GM23338 (cell line): Measurements from ENCODE around the gene SETBP1. TPM values are rescaled to one million over a fixed set of nuclear protein-coding genes. Genes with fewer than 3 reads are reported as not detected.

ENCODE experiments used
- ATAC-seq: fragments of 200-7000 bp; cut with Tn5 transposase; 3 replicates; pipeline ENCODE4 v1.9.1; 2020
- DNase-seq: peaks from one replicate; pipeline ENCODE4 v3.0.0-alpha.2; 2015; ENCODE audit warnings: low spot score
- H2AFZ ChIP-seq: fragments of 200-600 bp; sonication (generic); 2 replicates; pipeline ENCODE4 v1.8.0; 2016; ENCODE audit warnings: antibody characterized with exemption, mild to moderate bottlenecking, moderate library complexity
- H3F3A ChIP-seq: fragments of 200-600 bp; sonication (generic); replicated peaks from 2 replicates; pipeline ENCODE4 v1.8.0; 2017; ENCODE audit warnings: antibody characterized with exemption, mixed run types, low read depth
- H3K27ac ChIP-seq: fragments of 200-600 bp; sonication (generic); 2 replicates; pipeline ENCODE4 v1.6.1; 2016; ENCODE audit warnings: low read depth
- H3K27me3 ChIP-seq: fragments of 200-600 bp; sonication (generic); 2 replicates; pipeline ENCODE4 v1.8.0; 2016; ENCODE audit warnings: mild to moderate bottlenecking, mixed run types, moderate library complexity; ENCODE audit not compliant: insufficient read depth
- H3K36me3 ChIP-seq: fragments of 200-600 bp; sonication (generic); 2 replicates; pipeline ENCODE4 v1.8.0; 2016; ENCODE audit warnings: mild to moderate bottlenecking; ENCODE audit not compliant: insufficient read depth
- H3K4me1 ChIP-seq: fragments of 200-600 bp; sonication (generic); 2 replicates; pipeline ENCODE4 v1.8.0; 2016; ENCODE audit warnings: mild to moderate bottlenecking, moderate library complexity; ENCODE audit not compliant: insufficient read depth
- H3K4me2 ChIP-seq: fragments of 200-600 bp; sonication (generic); 2 replicates; pipeline ENCODE4 v1.7.1; 2017; ENCODE audit warnings: mixed run types
- H3K4me3 ChIP-seq: fragments of 200-600 bp; sonication (generic); 2 replicates; pipeline ENCODE4 v1.6.1; 2016; ENCODE audit warnings: mixed run types
- H3K79me2 ChIP-seq: fragments of 200-600 bp; sonication (generic); replicated peaks from 2 replicates; pipeline ENCODE4 v1.8.0; 2017; ENCODE audit warnings: mild to moderate bottlenecking; ENCODE audit not compliant: insufficient read depth
- H3K9me2 ChIP-seq: fragments of 200-600 bp; sonication (generic); 2 replicates; pipeline ENCODE4 v1.8.0; 2017; ENCODE audit not compliant: insufficient read depth
- H4K20me1 ChIP-seq: fragments of 200-600 bp; sonication (generic); replicated peaks from 2 replicates; pipeline ENCODE4 v1.8.0; 2017; ENCODE audit warnings: mild to moderate bottlenecking; ENCODE audit not compliant: insufficient read depth
- H3K27ac Mint-ChIP-seq: 2 replicates; pipeline ENCODE4 v1.8.0; 2020; ENCODE audit warnings: inconsistent platforms, mild to moderate bottlenecking, moderate library complexity, mixed read lengths
- H3K27me3 Mint-ChIP-seq: 3 replicates; pipeline ENCODE4 v1.8.0; 2022; ENCODE audit warnings: low read depth, mild to moderate bottlenecking, moderate library complexity, mixed read lengths, inconsistent platforms; ENCODE audit not compliant: insufficient read depth, poor library complexity
- H3K36me3 Mint-ChIP-seq: 3 replicates; pipeline ENCODE4 v1.8.0; 2021; ENCODE audit warnings: low read depth, mild to moderate bottlenecking, inconsistent platforms, moderate library complexity, mixed read lengths
- H3K4me1 Mint-ChIP-seq: 3 replicates; pipeline ENCODE4 v1.8.0; 2020; ENCODE audit warnings: mild to moderate bottlenecking, inconsistent platforms, mixed read lengths
- H3K4me3 Mint-ChIP-seq: 3 replicates; pipeline ENCODE4 v1.8.0; 2021; ENCODE audit warnings: moderate library complexity, mild to moderate bottlenecking, inconsistent platforms, mixed read lengths
- H3K9me3 Mint-ChIP-seq: 3 replicates; pipeline ENCODE4 v1.8.0; 2020; ENCODE audit warnings: moderate library complexity, mild to moderate bottlenecking, inconsistent platforms, mixed read lengths
- CREB1 ChIP-seq: fragments of 250-450 bp; sonication (Bioruptor Pico); IDR thresholded peaks from 2 replicates; pipeline ENCODE4 v1.5.0; 2020; ENCODE audit warnings: low read depth, mild to moderate bottlenecking, moderate library complexity
- EZH2 ChIP-seq: fragments of 200-600 bp; sonication (generic); IDR thresholded peaks from one replicate; pipeline ENCODE4 v1.8.0; 2017; ENCODE audit warnings: antibody characterized with exemption, mild to moderate bottlenecking, low read depth; ENCODE audit not compliant: unreplicated experiment
- JUNB ChIP-seq: IDR thresholded peaks from one replicate; pipeline ENCODE4 v1.6.1; 2016; ENCODE audit warnings: antibody characterized with exemption; ENCODE audit not compliant: unreplicated experiment
- NANOG ChIP-seq: IDR thresholded peaks from 2 replicates; pipeline ENCODE4 v1.6.1; 2016; ENCODE audit warnings: antibody characterized with exemption, borderline replicate concordance
- POLR2AphosphoS5 ChIP-seq: IDR thresholded peaks from 2 replicates; pipeline ENCODE4 v1.6.1; 2016; ENCODE audit warnings: antibody characterized with exemption, low read depth
- STAT1 ChIP-seq: IDR thresholded peaks from one replicate; pipeline ENCODE4 v1.6.1; 2016; ENCODE audit warnings: antibody characterized with exemption; ENCODE audit not compliant: unreplicated experiment
- ZNF114 ChIP-seq: fragments of 250-450 bp; sonication (Bioruptor Pico); IDR thresholded peaks from 2 replicates; pipeline ENCODE4 v1.5.0; 2020; ENCODE audit warnings: mild to moderate bottlenecking, moderate library complexity
- ZNF331 ChIP-seq: fragments of 250-450 bp; sonication (Bioruptor Pico); IDR thresholded peaks from 2 replicates; pipeline ENCODE4 v1.5.0; 2020; ENCODE audit warnings: low read depth, mild to moderate bottlenecking, moderate library complexity
- polyA plus RNA-seq: library from polyadenylated mRNA; unstranded; fragments of >200 nt; fragmentation: Nextera tagmentation; extraction: Ambion mirVana; gene quantifications from 2 replicates; pipeline ENCODE4 v1.2.1, GENCODE V29; 2016
- total RNA-seq: library from RNA; depleted of rRNA; stranded (reverse); fragments of >200 nt; shearing (Covaris generic); gene quantifications from 2 replicates; pipeline ENCODE4 v1.2.3, GENCODE V29; 2014
- TF ChIP-seq, protein P1 (sequence below): IDR thresholded peaks from 2 replicates; pipeline ENCODE4 v1.6.1; 2016; ENCODE audit warnings: antibody characterized with exemption
- TF ChIP-seq, protein P2 (sequence below), 2 experiments: fragments of 200-600 bp in 1 of 2; sonication (generic) in 1 of 2; conservative IDR thresholded peaks; 2 replicates each; pipeline versions ENCODE4 v1.5.1 to v1.6.1; 2016 to 2017; ENCODE audit warnings: antibody characterized with exemption in 2 of 2, low read depth in 2 of 2, mild to moderate bottlenecking in 2 of 2, moderate library complexity in 1 of 2
- TF ChIP-seq, protein P3 (sequence below): IDR thresholded peaks from one replicate; pipeline ENCODE4 v1.6.1; 2018; ENCODE audit warnings: antibody characterized with exemption; ENCODE audit not compliant: unreplicated experiment

The SETBP1 gene
- total and polyA plus RNA-seq, 2 experiments from 2014 or later, result 1.6 to 5.5 TPM

DNA sequence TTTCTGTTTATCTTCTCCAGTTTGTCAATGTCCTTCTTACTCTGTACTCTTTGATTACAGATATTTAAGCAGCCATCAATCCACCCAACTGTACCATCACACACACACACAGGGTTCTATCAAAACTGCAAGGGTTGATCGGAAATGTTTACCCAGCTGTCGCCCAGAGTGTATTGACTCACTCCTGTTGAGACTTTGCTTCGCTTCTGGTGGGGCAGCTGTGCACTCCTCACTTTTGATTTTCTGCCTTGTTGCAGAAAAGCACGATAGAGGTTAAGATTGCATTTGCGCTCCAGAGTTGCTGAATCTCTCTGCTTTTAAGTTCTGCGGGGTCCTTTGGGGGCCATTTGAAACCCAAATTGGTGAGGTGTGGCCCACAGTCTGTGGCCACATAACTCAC lies 216.2 kb downstream of the SETBP1 start:
- Histone ChIP-seq H3K4me2 (no peak overlapping the region), H2AFZ (no peak overlapping the region), H3K79me2 (no peaks in the 10 kb centered on the region), H3K4me1 (no peaks in the 10 kb centered on the region), H3K36me3 (peaks cover 1% of the 10 kb centered on the region; the same call in 1 of the 2 replicates), H3F3A (no peaks in the 10 kb centered on the region), H3K4me3 (no peak overlapping the region), H4K20me1 (no peaks in the 10 kb centered on the region), H3K27ac (no peak overlapping the region), H3K27me3 (no peaks in the 10 kb centered on the region), H3K9me2 (0 out of 2 replicates have a peak, but pooled peaks cover 4% of the 10 kb centered on the region)
- no peak for TF ChIP-seq STAT1
- TF ChIP-seq, protein P1, sequence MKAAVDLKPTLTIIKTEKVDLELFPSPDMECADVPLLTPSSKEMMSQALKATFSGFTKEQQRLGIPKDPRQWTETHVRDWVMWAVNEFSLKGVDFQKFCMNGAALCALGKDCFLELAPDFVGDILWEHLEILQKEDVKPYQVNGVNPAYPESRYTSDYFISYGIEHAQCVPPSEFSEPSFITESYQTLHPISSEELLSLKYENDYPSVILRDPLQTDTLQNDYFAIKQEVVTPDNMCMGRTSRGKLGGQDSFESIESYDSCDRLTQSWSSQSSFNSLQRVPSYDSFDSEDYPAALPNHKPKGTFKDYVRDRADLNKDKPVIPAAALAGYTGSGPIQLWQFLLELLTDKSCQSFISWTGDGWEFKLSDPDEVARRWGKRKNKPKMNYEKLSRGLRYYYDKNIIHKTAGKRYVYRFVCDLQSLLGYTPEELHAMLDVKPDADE, result no peak
- TF ChIP-seq NANOG, result no peak
- TF ChIP-seq, protein P2, sequence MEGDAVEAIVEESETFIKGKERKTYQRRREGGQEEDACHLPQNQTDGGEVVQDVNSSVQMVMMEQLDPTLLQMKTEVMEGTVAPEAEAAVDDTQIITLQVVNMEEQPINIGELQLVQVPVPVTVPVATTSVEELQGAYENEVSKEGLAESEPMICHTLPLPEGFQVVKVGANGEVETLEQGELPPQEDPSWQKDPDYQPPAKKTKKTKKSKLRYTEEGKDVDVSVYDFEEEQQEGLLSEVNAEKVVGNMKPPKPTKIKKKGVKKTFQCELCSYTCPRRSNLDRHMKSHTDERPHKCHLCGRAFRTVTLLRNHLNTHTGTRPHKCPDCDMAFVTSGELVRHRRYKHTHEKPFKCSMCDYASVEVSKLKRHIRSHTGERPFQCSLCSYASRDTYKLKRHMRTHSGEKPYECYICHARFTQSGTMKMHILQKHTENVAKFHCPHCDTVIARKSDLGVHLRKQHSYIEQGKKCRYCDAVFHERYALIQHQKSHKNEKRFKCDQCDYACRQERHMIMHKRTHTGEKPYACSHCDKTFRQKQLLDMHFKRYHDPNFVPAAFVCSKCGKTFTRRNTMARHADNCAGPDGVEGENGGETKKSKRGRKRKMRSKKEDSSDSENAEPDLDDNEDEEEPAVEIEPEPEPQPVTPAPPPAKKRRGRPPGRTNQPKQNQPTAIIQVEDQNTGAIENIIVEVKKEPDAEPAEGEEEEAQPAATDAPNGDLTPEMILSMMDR (conservative IDR thresholded peaks at IDR 0.05; ENCODE audit: low read depth in 2 of 2), result no peak
- TF ChIP-seq ZNF331, result no peak
- ATAC-seq (no peak), DNase-seq (no peak)
- Mint-ChIP-seq H3K27me3 (no peaks in the 10 kb centered on the region), H3K9me3 (no peaks in the 10 kb centered on the region; the same call in none of the 3 replicates), H3K4me3 (no peak overlapping the region), H3K27ac (no peak overlapping the region), H3K36me3 (peaks cover under 1% of the 10 kb centered on the region; the same call in 1 of the 3 replicates), H3K4me1 (peaks cover 11% of the 10 kb centered on the region)

DNA sequence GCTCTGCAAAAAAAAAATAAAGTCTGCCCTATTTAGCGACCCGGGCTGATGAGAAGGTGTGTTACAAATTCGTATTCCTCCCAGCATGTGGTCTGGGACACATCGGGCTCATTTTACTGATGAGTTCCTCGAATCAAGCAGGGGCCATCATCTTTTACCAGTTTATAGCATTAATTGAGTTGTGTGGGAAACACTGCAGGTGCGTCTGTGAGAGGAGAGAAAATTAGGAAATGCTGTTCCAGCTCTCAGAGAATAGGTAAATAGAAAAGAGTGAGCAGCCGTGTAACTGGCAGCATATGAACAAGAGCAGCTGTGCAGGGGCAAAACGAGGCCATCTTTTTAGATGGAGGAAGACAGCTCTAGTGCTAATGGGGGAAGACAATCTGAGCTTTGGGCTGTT lies 216.7 kb downstream of the SETBP1 start:
- Histone ChIP-seq H3F3A (no peaks in the 10 kb centered on the region), H3K27me3 (no peaks in the 10 kb centered on the region), H3K9me2 (no peaks in the 10 kb centered on the region), H3K4me2 (no peak overlapping the region), H3K27ac (no peak overlapping the region), H3K36me3 (no peaks in the 10 kb centered on the region), H4K20me1 (no peaks in the 10 kb centered on the region), H2AFZ (no peak overlapping the region), H3K4me1 (no peaks in the 10 kb centered on the region), H3K4me3 (no peak overlapping the region), H3K79me2 (no peaks in the 10 kb centered on the region)
- H3K27ac Mint-ChIP-seq, result no peak overlapping the region
- TF ChIP-seq, protein P3, sequence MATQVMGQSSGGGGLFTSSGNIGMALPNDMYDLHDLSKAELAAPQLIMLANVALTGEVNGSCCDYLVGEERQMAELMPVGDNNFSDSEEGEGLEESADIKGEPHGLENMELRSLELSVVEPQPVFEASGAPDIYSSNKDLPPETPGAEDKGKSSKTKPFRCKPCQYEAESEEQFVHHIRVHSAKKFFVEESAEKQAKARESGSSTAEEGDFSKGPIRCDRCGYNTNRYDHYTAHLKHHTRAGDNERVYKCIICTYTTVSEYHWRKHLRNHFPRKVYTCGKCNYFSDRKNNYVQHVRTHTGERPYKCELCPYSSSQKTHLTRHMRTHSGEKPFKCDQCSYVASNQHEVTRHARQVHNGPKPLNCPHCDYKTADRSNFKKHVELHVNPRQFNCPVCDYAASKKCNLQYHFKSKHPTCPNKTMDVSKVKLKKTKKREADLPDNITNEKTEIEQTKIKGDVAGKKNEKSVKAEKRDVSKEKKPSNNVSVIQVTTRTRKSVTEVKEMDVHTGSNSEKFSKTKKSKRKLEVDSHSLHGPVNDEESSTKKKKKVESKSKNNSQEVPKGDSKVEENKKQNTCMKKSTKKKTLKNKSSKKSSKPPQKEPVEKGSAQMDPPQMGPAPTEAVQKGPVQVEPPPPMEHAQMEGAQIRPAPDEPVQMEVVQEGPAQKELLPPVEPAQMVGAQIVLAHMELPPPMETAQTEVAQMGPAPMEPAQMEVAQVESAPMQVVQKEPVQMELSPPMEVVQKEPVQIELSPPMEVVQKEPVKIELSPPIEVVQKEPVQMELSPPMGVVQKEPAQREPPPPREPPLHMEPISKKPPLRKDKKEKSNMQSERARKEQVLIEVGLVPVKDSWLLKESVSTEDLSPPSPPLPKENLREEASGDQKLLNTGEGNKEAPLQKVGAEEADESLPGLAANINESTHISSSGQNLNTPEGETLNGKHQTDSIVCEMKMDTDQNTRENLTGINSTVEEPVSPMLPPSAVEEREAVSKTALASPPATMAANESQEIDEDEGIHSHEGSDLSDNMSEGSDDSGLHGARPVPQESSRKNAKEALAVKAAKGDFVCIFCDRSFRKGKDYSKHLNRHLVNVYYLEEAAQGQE, result no peak
- TF ChIP-seq, protein P1, result no peak
- TF ChIP-seq STAT1, result no peak
- no peak for TF ChIP-seq CREB1
- no peak for TF ChIP-seq NANOG
- TF ChIP-seq ZNF331, result no peak
- no peak for TF ChIP-seq JUNB
- TF ChIP-seq EZH2, result no peak
- no peak for TF ChIP-seq ZNF114 (CRISPR knock-in tag)
- TF ChIP-seq POLR2AphosphoS5, result no peak
- H3K27me3 Mint-ChIP-seq, result no peaks in the 10 kb centered on the region
- H3K9me3 Mint-ChIP-seq, result no peaks in the 10 kb centered on the region; the same call in 1 of the 3 replicates
- no peaks in the 10 kb centered on the region for H3K36me3 Mint-ChIP-seq
- DNase-seq (peak; percentile 4), ATAC-seq (no peak)
- peaks cover 11% of the 10 kb centered on the region for H3K4me1 Mint-ChIP-seq
- H3K4me3 Mint-ChIP-seq, result no peak overlapping the region
